Measurements from ENCODE around the gene POU6F2.

POU6F2 gene

DNA sequence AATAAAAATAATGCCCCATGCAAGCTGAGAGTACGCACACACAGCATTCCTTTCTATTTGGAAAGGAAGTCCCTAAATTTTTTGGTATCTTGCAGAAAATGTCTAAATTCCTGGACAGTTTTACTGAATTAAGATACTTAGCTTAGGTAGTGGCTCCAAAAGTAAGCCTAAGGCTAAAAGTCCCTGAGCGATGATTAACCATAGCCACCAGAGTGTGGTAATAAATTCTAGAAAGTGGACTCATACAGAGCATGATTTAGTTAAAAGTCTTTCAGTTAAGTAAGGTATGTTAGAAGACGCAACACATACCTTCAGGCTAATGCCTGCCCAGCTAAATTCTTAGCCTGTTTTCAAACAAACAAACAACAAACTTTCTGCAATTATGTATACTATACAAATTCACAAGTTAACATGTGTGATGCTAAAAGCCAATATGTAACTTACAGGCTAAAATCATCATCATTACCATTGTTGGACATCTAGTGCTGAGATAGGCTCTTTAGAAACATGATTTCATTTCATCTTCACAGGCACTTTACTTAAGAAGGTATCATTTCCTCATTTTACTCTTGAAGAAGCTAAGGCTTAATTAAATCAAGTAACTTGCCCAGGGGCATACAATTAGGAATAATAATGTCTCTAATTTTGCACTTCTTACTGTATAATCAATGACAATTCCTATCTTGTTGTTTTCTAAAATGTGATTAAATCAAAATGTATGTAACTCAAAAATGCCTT is 327.1 kb downstream of the POU6F2 start:
- no peak for DNase-seq (ENCODE audit: low spot score)

DNA sequence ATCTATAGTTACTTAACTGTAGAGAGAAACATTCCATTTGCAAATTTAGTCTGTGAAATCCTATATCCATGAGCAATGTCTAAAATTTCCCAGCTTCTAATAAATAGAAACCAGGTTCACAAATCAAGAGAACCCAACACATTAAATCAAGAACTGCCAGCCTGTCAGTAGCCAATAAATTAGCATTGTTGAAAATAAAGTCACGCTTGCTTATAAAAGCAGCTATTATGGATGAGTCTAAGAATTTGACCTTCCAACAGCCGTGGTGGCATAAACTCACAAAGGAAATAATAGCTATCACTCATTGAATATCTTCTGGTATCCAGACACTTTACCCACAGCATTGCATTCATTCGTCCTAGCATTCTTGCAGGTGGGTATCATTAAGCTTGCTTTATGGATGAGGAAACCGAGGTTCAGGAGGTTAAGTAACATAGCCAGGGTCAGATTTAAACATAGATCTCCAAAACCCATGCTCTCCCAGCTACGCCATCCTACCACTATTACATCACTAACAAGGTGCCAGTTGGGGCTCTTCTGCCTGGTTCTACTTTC is 328.4 kb downstream of the POU6F2 start:
- DNase-seq (ENCODE audit: low spot score), result no peak

DNA sequence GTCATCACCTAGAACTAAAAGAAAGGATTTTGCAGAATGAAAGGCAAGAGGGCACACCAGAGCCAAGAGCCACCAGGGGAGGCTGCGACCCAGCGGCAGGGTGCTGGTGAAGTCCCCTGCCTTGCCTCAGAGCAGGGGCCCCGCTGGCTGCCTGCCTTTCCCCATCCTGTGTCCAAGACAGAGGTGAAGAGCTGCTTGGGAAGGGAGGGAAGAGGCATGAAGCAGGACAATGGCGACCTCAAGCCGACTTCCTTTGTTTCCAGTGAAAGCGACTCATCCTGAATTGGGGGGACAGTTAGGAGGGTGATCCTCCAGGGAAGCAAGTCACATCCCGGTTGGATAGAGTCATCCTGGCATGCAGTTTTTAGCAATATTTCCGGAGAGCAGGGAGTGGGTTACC is 333.0 kb downstream of the POU6F2 start:
- no peak for DNase-seq (ENCODE audit: low spot score)

DNA sequence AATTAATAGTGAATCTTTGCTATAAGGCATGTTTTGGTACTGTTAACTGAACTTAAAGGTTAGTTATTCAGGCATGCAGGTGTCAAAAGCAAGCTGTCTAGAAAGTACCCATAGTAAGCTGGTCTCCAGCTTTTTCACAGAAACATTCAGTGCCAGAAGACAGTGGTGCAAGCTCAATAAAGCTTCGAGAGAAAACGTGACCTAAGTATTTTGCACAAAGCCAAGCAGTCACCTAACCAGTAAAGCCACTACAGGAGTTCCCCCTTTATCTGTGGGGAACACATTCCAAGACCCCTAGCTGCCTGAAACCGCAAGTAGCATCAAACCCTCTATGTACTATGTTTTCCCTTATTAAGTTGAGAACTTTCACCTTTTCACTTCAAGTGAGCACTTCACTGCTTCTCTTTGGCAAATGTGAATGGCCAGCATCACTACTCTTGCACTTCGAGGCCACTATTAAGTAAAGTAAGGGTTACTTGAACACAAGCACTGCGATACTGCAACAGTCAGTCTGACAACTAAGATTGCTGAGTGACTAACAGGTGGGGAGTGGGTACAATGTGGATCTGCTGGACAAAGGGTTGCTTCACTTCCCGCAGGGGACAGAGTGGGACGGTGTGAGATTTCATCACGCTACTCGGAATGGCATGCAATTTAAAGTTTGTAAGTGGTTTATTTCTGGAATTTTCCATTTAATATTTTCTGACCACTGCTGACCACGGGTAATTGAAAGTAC is 334.7 kb downstream of the POU6F2 start:
- DNase-seq (ENCODE audit: low spot score), result no peak

DNA sequence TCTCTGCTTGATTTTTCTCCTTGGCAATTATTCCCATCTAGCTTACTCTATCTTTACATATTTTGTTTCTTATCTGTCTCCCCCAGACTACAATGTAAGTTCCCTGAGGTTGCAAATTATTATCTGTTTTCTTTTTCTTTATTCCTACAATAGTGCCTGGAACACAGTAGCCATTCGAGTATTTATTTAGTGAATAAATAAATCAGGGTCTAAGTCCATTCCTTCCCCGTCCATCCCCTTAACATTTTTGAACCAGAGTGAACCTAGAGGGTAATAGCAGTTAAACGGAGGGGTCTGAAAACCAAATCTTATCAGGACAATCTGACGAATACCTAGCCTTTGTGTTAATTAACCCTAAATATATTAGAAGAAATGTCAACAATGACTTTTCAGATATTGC is 335.7 kb downstream of the POU6F2 start:
- DNase-seq (ENCODE audit: low spot score), result no peak

DNA sequence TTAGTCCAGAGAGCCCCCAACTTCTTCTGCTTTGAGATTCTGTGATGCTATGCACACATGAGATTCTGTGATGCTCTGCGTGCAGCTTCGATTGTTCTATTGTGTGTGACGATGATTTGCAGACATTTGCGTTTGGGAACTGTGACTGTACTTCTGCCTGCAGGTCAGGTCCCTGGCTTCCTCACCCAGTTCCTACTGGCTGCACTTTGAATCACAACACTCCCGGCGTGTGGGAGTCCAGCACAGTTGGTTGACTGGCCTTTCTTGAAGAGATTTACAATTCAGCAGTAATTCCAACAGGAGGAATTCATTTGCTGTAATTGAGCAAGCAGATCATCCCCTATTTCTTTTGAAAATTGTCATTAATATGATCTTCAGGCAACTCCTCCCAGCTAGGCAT is 336.3 kb downstream of the POU6F2 start:
- DNase-seq (ENCODE audit: low spot score), result no peak

DNA sequence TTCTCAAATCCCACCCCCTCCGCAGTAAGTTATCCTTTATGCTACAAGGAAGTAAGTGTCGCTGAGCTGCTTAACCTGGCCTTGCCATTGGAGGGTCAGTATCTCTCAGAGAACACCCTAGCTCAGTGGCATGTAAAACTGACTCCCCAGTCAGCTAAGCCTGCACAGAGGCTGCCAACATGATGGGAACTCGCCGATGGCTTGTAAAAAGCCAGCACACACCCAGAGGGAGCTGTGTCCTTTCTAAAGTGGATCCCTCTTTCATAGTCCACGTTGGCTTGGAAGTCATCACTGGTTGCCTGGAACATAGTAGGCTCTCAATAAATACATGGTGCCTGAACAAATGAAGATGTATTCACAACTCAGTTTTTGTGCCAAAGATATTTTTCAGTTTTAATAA is 339.4 kb downstream of the POU6F2 start:
- no peak for DNase-seq (ENCODE audit: low spot score)

DNA sequence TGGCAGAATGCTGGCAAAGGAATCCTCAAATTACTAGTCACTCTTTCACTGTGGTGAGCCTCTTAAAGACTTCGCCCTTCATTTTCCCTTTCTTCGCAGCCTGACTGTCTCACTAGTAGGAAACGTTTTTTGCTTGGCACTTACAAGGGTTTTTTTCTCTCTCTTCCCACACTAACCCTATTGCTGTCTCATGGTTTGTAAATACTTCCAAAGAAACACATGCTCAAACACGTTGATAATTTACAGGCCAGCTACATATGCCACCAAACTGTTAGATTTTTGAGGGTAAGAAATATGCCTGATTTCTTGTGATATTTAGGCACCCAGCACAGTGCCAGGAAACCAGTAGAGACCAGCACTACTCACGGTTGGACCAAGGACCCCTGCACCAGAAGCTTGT is 340.2 kb downstream of the POU6F2 start:
- DNase-seq (ENCODE audit: low spot score), result no peak

DNA sequence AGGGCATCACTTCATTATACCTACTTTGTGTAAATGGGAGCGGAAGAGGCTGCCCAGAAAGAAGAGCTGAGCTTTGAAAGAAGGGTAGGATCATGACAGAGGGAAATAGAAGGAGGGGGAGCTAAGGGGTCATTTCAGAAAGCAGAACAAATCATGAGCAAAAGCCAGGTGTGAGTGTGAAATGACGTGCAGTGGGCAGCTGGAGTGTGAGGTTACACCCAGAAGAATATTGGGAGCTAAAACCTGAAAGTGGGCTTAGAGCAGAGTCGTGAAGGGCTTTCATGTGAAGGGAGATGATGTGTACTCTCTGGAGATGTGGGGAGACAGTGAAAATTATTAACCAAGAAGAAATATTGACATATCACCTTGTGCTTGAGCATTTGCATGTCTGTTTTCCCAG is 343.5 kb downstream of the POU6F2 start:
- DNase-seq (ENCODE audit: low spot score), result no peak

DNA sequence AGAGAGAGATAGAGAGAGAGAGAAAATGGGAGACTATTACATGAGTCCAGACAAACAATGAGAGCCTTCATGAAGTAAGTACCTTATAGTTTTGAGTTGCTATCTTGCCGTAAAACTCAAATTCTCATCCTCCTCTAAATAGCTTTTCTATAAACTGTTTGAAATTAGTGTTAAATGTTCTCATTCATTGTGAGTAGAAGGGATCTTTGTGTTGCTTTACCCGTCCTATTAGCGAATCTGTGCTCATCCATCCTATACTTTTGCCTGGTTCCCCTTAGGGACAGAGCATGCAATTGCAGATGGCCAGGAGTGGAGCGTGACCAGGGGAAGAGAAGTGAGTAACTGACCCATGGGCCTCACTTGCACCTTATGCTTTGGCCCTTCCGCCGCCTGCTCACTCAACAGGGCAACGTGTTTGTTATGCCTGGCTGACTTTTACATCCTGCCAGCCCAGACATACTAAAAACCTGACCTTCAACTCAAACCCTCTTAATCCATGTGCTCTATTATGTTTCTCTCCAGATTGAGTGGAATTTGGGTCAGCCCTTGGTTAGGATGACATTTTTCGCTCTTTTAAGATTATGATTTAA is 344.3 kb downstream of the POU6F2 start:
- DNase-seq (ENCODE audit: low spot score), result no peak

DNA sequence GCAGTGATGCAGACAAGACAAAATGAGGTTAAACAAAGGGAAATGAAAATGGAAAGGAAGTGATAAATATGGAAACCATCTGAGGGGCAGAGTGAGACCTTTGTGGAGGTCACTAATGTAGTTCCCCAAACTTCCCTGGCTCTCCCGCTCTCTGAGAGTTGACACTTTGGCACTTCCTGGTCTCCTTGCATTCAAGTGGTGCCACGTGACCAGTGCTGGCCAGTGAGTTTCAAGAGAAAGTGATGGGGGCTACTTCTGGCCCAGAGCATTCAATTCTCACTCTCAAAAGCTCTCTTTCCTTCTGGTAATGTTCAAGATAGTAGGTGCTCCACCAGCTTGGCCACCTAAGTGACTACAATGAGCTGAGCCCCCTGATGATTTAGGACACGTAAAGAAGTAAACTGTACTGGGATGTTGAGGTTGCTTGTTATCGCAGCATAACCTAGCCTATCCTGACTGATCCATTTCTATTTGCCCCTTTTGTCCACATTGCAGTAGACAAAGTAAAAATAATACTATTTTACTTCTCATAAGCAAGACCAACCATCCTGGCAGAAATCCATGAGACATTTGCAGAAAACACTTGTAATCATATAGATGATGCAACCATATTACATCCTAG is 346.5 kb downstream of the POU6F2 start:
- DNase-seq (ENCODE audit: low spot score), result no peak

DNA sequence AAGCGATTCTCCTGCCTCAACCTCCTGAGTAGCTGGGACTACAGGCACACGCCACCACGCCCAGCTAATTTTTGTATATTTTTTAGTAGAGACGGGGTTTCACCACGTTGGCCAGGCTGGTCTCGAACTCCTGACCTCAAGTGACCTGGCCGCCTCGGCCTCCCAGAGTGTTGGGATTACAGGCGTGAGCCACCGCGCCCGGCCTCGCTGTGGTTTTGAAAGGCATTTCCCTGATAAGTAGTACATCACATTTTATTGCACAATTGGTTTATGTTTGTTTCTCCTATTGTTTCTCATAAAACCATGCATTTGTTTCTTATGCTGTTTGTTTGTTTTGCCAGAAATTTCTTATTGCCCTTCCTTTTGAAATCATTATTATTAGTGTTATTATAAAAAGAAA is 353.9 kb downstream of the POU6F2 start:
- peak; percentile 32 for DNase-seq (ENCODE audit: low spot score)

DNA sequence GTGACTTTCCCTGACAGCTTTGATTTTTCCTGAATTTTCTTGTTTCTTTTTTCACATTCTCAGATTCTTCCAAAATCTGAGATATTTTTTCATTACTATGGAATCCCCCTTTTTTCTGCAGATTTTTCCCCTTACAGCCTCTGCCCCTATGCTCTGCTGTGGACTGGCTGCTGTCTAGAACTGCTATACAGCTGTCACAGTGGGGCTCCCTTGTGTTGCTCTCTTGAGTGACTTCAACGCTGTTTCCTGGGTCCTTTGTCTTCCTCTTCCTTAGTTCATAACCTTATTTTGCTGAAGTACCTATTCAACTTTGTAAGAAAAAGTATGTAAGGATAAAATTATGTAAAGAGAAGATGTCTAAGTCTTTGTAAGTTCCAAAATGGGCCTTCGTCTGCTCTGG is 354.4 kb downstream of the POU6F2 start:
- no peak for DNase-seq (ENCODE audit: low spot score)

DNA sequence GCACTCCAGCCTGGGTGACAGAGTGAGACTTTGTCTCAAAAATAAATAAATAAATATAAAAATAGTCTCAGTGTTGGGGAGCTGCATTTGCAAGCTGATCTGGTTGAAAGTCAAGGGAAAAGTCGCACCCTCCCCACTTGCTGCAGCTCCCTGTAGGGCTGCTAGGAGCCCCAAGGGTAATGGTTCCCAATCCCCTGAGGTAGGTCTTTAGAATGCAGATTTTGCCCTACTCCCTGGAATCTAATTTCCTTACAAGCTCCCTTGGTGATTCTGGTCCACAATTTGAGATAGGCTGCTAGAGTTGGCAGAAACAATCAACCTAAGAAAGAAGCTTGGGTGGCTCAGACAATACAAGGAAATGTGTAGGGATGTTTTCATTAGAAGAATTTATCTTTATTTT is 356.0 kb downstream of the POU6F2 start:
- no peak for DNase-seq (ENCODE audit: low spot score)

DNA sequence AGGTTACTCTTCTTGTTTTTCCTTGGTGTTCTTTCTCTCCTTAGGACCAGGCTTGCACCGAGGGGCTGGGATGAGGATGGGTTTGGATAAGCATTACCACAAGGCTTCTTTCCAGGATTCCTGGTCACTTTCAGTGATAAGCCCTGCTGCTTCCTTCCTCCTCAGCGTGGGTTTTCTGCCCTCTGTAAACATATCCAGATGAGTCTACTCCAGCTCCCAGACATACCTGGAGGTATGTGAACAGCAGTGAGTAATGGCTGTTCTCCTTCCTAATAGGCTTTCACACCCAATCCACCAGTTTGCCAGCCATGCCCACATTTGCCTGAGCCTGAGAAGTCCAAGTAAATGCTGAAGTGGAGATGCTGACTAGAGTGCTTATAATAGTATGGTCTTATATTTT is 358.7 kb downstream of the POU6F2 start:
- DNase-seq (ENCODE audit: low spot score), result no peak

DNA sequence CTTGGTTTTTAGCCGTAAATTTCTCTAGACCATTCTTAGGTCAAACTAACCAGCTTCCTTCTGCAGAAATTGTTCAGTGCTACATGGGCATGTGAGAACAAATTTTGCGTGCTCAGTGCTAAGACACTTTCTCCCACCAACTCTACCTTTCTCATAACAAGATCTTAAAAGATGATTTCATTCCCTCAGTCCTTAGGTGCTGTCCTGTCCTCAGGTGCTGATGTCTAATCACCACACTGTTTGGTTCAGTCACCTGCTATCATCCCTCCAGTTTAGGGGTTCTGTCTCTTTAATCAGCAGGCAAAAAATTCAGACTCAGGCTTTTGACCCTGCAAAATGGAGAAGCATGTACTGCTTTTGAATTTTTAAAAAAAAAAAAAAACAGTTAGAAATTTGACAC is 361.0 kb downstream of the POU6F2 start:
- DNase-seq (ENCODE audit: low spot score), result no peak

DNA sequence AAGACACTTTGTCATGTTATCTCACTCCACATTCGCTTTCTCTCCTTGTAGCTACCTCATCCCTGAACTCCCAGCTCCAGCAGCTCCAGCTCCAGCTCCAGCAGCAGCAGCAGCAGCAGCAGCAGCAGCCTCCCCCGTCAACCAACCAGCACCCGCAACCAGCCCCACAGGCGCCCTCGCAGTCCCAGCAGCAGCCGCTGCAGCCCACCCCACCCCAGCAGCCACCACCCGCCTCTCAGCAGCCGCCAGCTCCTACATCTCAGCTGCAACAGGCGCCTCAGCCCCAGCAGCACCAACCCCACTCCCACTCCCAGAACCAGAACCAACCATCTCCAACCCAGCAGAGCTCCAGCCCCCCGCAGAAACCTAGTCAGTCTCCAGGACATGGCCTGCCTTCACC is 361.9 kb downstream of the POU6F2 start:
- DNase-seq (ENCODE audit: low spot score), result no peak

DNA sequence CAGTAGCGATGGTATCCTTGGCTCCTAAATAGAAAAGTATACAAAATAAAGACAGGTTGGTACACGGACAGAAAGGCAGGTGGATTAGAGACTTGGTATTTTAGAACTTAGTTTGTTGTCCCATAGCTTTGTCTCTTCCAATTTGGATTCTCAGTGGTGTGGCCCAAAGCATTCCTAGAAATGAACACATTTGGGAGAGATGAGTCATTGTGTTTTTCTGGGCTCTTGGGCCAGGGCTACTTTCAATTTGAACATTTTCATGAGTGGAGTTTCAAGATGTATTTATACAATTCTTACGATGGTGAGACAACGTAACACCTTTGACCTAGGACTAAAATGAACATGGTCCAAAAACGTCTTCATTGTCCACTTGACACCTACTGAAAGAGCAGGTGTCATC is 363.4 kb downstream of the POU6F2 start:
- DNase-seq (ENCODE audit: low spot score), result peak; percentile 67

DNA sequence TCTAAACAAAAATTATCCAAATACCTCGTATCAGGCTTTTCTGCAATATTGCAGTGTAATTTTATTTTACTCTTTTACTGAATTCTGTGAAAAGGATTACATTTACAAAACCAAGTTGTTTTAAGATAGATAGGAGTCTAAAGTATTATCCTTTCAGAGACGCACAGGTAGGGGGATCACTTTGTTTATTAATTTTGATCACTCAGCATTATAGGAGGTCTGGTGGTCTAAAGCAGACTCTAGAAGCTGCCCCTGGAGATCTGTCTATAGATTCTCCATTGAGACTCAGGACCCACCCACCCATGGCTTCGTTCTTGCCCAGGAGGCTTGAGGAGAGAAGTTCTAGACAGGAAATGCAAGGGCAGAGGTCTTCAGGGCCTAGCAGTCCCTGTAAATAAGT is 365.1 kb downstream of the POU6F2 start:
- no peak for DNase-seq (ENCODE audit: low spot score)

DNA sequence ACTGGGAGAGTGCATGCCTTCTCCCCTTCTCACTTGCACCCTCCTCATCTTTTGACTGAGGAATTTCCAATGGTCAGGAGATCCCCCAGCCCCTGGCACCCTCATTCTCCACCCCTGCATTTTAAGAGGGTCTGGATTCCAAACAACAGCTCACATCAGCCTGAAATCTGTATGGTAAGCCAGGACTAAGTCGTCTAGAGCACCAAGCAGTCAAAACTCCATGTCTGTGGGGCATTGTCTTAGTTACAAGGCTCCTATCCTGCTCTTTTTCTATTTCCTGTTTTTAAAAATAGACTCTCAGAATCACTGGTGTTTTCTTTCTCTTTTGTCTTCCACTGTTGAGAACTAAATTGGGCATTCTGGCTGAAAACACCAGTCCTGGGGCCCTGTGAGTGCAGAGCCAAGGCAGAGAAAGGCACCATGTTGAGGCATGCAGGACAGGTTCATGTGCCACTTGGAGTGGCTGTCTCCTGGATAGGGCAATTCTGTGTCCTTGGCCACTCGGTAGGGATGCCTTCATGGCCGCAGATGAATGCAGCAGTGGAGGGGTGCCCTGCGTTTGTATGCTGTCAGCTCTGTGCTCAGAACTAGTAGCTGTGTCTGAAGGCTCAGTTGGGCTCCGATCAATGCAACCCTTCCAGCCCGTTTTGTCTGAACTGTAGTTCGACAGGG is 371.9 kb downstream of the POU6F2 start:
- no peak for DNase-seq (ENCODE audit: low spot score)

DNA sequence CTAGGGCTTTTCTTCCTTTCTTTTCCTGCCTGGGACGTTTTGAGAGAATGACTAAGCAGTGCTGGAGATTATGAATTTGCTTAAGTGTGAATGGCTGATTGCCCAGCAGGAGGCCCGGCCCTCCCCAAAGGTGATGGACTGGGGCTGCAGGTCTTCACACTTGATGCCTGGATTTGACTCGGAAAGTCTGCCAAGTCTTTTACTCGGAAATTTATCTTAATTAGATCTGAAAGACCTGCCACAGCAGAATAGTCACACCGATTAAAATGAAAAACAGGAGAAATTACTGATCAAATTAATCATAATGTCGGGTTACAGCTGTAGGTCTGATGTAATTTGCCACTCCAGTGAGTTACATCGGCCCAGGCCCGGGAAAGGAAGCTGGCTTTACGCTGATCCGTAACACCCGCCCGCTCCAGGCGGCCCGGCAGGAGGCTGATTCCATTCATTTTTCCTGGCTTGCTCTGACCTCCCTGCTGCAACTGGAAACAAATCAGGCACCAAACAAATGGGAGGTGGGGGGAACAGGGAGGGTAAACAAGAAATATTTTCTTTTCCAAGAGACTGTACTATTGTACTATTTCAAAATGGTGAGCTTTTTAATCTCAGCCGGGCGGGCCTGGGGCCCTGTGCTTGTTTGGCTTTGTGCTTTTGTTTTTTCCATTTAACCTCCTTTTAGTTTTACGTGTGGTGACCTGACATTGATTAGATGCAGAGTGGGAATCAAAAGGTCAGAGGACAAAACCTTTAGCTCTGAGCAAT is 376.1 kb downstream of the POU6F2 start:
- peak; percentile 84 for DNase-seq (ENCODE audit: low spot score)
